Panc1 (cell line): Measurements from ENCODE around the gene NR1H4. TPM values are rescaled to one million over a fixed set of nuclear protein-coding genes. Genes with fewer than 3 reads are reported as not detected.
A peak's percentile ranks its signal among the peaks of the same experiment; 100 is the strongest.

Experiments used
- ATAC-seq: fragments of 200-7000 bp; cut with Tn5 transposase; 2 replicates; pipeline ENCODE4 v1.9.1; 2020; ENCODE audit warnings: mild to moderate bottlenecking, moderate library complexity
- BruUV-seq: library from RNA; stranded (reverse); fragments of 400-500 nt; replicated peaks from 2 replicates; lab custom pipeline; 2021; lab: Mats Ljungman, UMichigan
- CTCF ChIA-PET: fragments of 300-600 bp; sonication (Branson Sonifier 250); formaldehyde crosslinking; loops from one replicate; lab custom pipeline; 2022; ENCODE audit warnings: antibody characterized with exemption; lab: Charles Lee
- POLR2A ChIA-PET: fragments of 300-600 bp; sonication (Branson Sonifier 250); formaldehyde crosslinking; loops from one replicate; lab custom pipeline; 2022; ENCODE audit warnings: antibody characterized with exemption; lab: Charles Lee
- DNase-seq: peaks from one replicate; pipeline ENCODE4 v3.0.0-alpha.2; 2010; ENCODE audit warnings: low read depth, low spot score
- H3K27ac ChIP-seq: 2 replicates; pipeline ENCODE4 v1.5.1; 2011; ENCODE audit warnings: mild to moderate bottlenecking, low read length, inconsistent platforms
- H3K27me3 ChIP-seq: fragments of 200-500 bp; sonication (Bioruptor generic); 2 replicates; pipeline ENCODE4 v1.6.0; 2014; ENCODE audit warnings: low read length, inconsistent platforms; ENCODE audit not compliant: control insufficient read depth, insufficient read depth
- H3K36me3 ChIP-seq: fragments of 200-500 bp; sonication (Bioruptor generic); 2 replicates; pipeline ENCODE4 v1.5.1; 2014; ENCODE audit warnings: inconsistent platforms, mild to moderate bottlenecking, low read length, moderate library complexity; ENCODE audit not compliant: control insufficient read depth, insufficient read depth
- H3K4me1 ChIP-seq: 2 replicates; pipeline ENCODE4 v1.5.1; 2011; ENCODE audit warnings: inconsistent platforms, mild to moderate bottlenecking, low read length, moderate library complexity; ENCODE audit not compliant: control insufficient read depth, insufficient read depth
- H3K4me3 ChIP-seq, 2 experiments: 2 replicates each; pipeline ENCODE4 v1.5.1; 2011 to 2012; ENCODE audit warnings: low read depth in 2 of 2, low read length in 2 of 2, mild to moderate bottlenecking in 2 of 2, inconsistent platforms in 1 of 2, moderate library complexity in 1 of 2
- H3K9me3 ChIP-seq: fragments of 200-500 bp; sonication (Bioruptor generic); 2 replicates; pipeline ENCODE4 v1.5.1; 2014; ENCODE audit warnings: low read depth, mild to moderate bottlenecking, inconsistent platforms, low read length, moderate library complexity; ENCODE audit not compliant: control insufficient read depth, insufficient read depth
- POLR2AphosphoS5 ChIP-seq: IDR thresholded peaks from 2 replicates; pipeline ENCODE4 v1.6.1; 2012; ENCODE audit warnings: mild to moderate bottlenecking, low read depth, low read length, moderate library complexity
- SIN3A ChIP-seq: IDR thresholded peaks from 2 replicates; pipeline ENCODE4 v1.6.1; 2012; ENCODE audit warnings: low read depth, mild to moderate bottlenecking, low read length, moderate library complexity, borderline replicate concordance; ENCODE audit not compliant: insufficient read depth
- TCF7L2 ChIP-seq: IDR thresholded peaks from 2 replicates; pipeline ENCODE4 v1.6.1; 2011; ENCODE audit warnings: mild to moderate bottlenecking, low read depth, low read length, inconsistent platforms
- in situ Hi-C: cut with HindIII; loops from 2 replicates; pipeline ENCODE4 v1.10.0; 2016; ENCODE audit warnings: low sequenced_read_pairs, low pct_unique_long_range_greater_than_20kb
- intact Hi-C: fragments of 100-400 bp; cut with micrococcal nuclease; formaldehyde crosslinking; loops from one replicate; pipeline ENCODE4 v1.10.0; 2022; ENCODE audit not compliant: unreplicated experiment
- total RNA-seq: library from RNA; stranded (reverse); gene quantifications from one replicate; pipeline ENCODE4 v1.2.1, GENCODE V29; 2021; ENCODE audit not compliant: unreplicated experiment
- TF ChIP-seq, protein P1 (sequence below): fragments of 450-650 bp; IDR thresholded peaks from 2 replicates; pipeline ENCODE4 v1.5.1; 2017; ENCODE audit warnings: mild to moderate bottlenecking
- TF ChIP-seq, protein P2 (sequence below), 2 experiments: IDR thresholded peaks; 2 replicates each; pipeline ENCODE4 v1.6.1; 2011 to 2012; ENCODE audit warnings: low read depth in 2 of 2, control low read depth in 1 of 2, low read length in 1 of 2, mild to moderate bottlenecking in 1 of 2, moderate library complexity in 1 of 2; ENCODE audit not compliant: insufficient read depth in 1 of 2

Gene NR1H4
- total RNA-seq, 1 experiment from 2014 or later: not detected

DNA sequence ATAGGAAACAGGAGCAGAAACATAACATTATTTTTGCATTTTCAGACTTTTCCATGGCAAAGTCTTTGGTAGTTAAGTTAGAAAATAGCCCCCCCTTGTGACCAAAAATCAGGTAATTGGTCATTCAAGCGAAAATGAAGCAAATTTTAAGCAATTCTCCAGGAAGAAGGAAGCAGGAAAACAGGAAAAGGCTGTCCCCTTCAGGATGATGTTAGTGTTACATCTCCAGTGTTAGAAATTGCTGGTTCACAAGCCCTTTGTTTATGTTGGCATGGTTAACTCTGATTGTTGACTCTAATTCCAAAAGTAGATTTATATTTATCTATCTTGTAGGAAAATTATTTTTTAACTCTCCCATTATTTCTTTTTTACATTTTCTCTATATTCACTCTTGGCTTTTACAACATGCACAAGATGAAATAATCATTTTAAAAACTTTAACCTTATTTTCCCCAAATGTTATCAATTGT lies 81.0 kb downstream of the NR1H4 start:
- intact Hi-C loops (loop anchor here (1.0 to 10.0 kb wide), 3 partner anchors 160 to 322 kb away; no protein-coding TSS in a partner anchor), in situ Hi-C loops (no loop called here)
- no peaks in the 10 kb centered on the region for H3K4me1 ChIP-seq
- ChIA-PET POLR2A (no interaction called here), CTCF (no interaction called here)
- H3K27ac ChIP-seq: no peak overlapping the region
- H3K9me3 ChIP-seq: no peaks in the 10 kb centered on the region
- peak; percentile 58 for DNase-seq
- no TSS peak for BruUV-seq
- peak; percentile 80 for ATAC-seq
- TF ChIP-seq TCF7L2 (no peak), POLR2AphosphoS5 (no peak), SIN3A (no peak)
- TF ChIP-seq, protein P1, sequence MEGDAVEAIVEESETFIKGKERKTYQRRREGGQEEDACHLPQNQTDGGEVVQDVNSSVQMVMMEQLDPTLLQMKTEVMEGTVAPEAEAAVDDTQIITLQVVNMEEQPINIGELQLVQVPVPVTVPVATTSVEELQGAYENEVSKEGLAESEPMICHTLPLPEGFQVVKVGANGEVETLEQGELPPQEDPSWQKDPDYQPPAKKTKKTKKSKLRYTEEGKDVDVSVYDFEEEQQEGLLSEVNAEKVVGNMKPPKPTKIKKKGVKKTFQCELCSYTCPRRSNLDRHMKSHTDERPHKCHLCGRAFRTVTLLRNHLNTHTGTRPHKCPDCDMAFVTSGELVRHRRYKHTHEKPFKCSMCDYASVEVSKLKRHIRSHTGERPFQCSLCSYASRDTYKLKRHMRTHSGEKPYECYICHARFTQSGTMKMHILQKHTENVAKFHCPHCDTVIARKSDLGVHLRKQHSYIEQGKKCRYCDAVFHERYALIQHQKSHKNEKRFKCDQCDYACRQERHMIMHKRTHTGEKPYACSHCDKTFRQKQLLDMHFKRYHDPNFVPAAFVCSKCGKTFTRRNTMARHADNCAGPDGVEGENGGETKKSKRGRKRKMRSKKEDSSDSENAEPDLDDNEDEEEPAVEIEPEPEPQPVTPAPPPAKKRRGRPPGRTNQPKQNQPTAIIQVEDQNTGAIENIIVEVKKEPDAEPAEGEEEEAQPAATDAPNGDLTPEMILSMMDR: peak; percentile 85; the same call in 1 of the 2 replicates
- TF ChIP-seq, protein P2, sequence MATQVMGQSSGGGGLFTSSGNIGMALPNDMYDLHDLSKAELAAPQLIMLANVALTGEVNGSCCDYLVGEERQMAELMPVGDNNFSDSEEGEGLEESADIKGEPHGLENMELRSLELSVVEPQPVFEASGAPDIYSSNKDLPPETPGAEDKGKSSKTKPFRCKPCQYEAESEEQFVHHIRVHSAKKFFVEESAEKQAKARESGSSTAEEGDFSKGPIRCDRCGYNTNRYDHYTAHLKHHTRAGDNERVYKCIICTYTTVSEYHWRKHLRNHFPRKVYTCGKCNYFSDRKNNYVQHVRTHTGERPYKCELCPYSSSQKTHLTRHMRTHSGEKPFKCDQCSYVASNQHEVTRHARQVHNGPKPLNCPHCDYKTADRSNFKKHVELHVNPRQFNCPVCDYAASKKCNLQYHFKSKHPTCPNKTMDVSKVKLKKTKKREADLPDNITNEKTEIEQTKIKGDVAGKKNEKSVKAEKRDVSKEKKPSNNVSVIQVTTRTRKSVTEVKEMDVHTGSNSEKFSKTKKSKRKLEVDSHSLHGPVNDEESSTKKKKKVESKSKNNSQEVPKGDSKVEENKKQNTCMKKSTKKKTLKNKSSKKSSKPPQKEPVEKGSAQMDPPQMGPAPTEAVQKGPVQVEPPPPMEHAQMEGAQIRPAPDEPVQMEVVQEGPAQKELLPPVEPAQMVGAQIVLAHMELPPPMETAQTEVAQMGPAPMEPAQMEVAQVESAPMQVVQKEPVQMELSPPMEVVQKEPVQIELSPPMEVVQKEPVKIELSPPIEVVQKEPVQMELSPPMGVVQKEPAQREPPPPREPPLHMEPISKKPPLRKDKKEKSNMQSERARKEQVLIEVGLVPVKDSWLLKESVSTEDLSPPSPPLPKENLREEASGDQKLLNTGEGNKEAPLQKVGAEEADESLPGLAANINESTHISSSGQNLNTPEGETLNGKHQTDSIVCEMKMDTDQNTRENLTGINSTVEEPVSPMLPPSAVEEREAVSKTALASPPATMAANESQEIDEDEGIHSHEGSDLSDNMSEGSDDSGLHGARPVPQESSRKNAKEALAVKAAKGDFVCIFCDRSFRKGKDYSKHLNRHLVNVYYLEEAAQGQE (IDR thresholded peaks at IDR 0.05; ENCODE audit: insufficient read depth in 1 of 2, low read depth in 2 of 2, low read length in 1 of 2): no peak
- no peaks in the 10 kb centered on the region for H3K27me3 ChIP-seq
- no peak overlapping the region for H3K4me3 ChIP-seq
- no peaks in the 10 kb centered on the region for H3K36me3 ChIP-seq

DNA sequence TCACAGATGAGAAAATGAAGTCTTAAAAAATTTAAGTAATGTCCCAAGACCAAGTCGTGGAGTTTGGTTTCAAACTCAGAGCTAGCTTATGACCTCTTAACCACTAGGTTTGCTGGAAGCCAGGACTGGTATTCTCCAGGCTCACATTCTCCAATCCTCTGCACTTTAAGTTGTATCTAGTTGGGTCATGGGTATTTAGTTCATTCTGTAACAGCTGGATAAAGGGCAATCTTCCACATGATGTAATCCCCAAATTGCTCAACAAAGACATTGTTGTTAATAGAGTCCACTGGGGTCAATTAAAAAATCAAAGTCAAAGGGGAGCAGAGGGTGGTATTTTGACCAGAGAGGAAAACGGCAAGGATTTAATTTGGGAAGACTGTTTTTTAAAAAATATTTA lies 82.1 kb downstream of the NR1H4 start:
- CTCF ChIA-PET: no interaction called here
- Histone ChIP-seq H3K27me3 (no peaks in the 10 kb centered on the region), H3K36me3 (no peaks in the 10 kb centered on the region), H3K4me3 (no peak overlapping the region), H3K9me3 (no peaks in the 10 kb centered on the region), H3K4me1 (no peaks in the 10 kb centered on the region), H3K27ac (no peak overlapping the region)
- BruUV-seq: no TSS peak
- no peak for TF ChIP-seq POLR2AphosphoS5
- TF ChIP-seq, protein P1: no peak
- no peak for TF ChIP-seq TCF7L2
- TF ChIP-seq SIN3A: no peak
- TF ChIP-seq, protein P2 (IDR thresholded peaks at IDR 0.05; ENCODE audit: insufficient read depth in 1 of 2, low read depth in 2 of 2, low read length in 1 of 2): no peak
- in situ Hi-C loops (no loop called here), intact Hi-C loops (loop anchor here (10.0 kb wide), 1 partner anchor 161 kb away; no protein-coding TSS in a partner anchor)
- ATAC-seq: no peak
- DNase-seq: no peak
- POLR2A ChIA-PET: no interaction called here
